A673 (cell line): ENCODE results near the gene DHPS.
"Not testable (repeated sequence)": the region's sequence is repeated elsewhere in the genome, so short reads cannot be mapped to it uniquely, and the experiment has no call there.

Experiments used
- CTCF ChIP-seq: fragments of 300-800, 200-600 bp; sonication (generic); conservative IDR thresholded peaks from 2 replicates; pipeline ENCODE4 v1.5.1; 2017; ENCODE audit warnings: low read depth, mild to moderate bottlenecking, antibody characterized with exemption, low read length, moderate library complexity, mixed read lengths
- EZH2 ChIP-seq: fragments of 200-600 bp; sonication (generic); IDR thresholded peaks from 2 replicates; pipeline ENCODE4 v1.6.1; 2017; ENCODE audit warnings: borderline replicate concordance, low read depth, mild to moderate bottlenecking, mixed read lengths, antibody characterized with exemption, low read length; ENCODE audit not compliant: poor library complexity, severe bottlenecking

GRCh38 chr19:12712077-12712476 is 30.4 kb upstream of the DHPS start:
- TF ChIP-seq CTCF: 0 out of 2 replicates have a peak, but pooled peaks have one; percentile 25
- TF ChIP-seq EZH2: not testable (repeated sequence)
